D721Med (cell line): Measurements from ENCODE around the gene SHROOM4.

Experiments used
- DNase-seq: peaks from one replicate; pipeline ENCODE4 v3.0.0; 2011; ENCODE audit warnings: low spot score; ENCODE audit not compliant: insufficient read length
- FAIRE-seq: peaks from 2 replicates; lab custom pipeline; 2011; peaks lifted over from hg19 to GRCh38; lab: Jason Lieb, UNC
- TF ChIP-seq, protein P1 (sequence below): IDR thresholded peaks from 2 replicates; pipeline ENCODE4 v1.5.1; 2012; ENCODE audit warnings: mild to moderate bottlenecking, control low read depth; ENCODE audit not compliant: insufficient read depth; ENCODE audit errors: missing control alignments

SHROOM4 gene

DNA sequence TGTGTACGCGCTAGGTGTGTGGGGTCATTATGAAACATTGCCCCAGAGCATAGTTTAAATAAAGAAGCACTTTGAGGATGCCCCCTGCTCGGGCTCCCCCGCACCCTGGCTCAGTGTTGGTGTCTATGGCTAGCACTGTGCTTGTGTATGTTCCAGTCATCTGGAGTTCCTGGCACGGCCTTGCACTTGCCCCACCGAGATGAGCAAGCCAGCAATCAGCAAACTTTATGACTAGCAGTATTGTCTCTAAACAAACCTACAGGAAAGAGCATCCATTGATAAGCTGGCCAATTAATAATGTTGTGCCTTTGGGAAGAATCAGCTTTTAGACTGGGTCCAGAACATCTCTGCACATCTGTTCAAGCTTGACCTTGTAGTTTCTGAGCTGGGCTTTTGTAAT is 707 bp upstream of the SHROOM4 start:
- DNase-seq (no peak), FAIRE-seq (no peak)
- TF ChIP-seq, protein P1, sequence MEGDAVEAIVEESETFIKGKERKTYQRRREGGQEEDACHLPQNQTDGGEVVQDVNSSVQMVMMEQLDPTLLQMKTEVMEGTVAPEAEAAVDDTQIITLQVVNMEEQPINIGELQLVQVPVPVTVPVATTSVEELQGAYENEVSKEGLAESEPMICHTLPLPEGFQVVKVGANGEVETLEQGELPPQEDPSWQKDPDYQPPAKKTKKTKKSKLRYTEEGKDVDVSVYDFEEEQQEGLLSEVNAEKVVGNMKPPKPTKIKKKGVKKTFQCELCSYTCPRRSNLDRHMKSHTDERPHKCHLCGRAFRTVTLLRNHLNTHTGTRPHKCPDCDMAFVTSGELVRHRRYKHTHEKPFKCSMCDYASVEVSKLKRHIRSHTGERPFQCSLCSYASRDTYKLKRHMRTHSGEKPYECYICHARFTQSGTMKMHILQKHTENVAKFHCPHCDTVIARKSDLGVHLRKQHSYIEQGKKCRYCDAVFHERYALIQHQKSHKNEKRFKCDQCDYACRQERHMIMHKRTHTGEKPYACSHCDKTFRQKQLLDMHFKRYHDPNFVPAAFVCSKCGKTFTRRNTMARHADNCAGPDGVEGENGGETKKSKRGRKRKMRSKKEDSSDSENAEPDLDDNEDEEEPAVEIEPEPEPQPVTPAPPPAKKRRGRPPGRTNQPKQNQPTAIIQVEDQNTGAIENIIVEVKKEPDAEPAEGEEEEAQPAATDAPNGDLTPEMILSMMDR: no peak

DNA sequence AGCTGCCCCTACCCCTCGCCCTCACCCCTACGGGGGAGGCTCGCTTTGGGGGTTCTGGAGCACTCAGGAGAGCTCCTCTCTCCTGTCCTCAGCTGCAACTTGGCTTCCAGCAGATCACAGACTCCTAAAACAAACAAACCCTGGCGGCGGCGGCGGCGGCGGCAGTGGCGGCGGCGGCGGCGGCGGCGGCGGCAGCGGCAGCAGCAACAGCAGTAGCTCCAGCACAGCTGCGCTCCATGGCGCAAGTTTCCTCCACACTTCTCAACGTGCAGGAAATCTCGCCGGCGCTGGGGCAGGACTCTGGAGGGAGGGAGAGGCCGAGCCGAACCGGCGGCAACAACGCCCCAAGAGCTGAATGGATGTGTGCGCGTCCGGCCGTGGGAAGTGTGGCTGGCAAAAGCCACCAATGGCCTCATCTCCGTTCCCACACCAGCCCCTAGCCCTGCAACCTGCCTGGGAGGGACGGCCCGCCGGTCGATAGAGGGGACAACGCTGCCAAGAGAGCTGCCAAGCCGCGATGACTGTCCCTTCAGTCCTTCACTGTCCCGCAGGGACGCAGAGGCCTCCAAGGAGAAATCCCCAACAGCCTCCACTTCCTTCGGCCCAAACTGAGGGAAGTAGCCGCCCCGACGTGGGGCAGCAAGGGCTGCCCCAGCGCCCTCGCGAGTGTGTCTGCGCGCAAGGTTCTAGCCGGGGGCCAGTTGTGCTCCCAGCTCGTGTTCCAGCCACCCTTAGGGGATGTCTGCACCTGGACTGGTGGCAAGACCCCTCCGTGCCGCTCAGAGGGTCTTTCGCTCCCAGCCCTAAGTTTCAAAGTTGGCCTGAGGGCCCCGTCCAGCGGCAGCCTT is 775 bp downstream of the SHROOM4 start:
- FAIRE-seq: no peak
- TF ChIP-seq, protein P1: no peak
- DNase-seq: no peak

DNA sequence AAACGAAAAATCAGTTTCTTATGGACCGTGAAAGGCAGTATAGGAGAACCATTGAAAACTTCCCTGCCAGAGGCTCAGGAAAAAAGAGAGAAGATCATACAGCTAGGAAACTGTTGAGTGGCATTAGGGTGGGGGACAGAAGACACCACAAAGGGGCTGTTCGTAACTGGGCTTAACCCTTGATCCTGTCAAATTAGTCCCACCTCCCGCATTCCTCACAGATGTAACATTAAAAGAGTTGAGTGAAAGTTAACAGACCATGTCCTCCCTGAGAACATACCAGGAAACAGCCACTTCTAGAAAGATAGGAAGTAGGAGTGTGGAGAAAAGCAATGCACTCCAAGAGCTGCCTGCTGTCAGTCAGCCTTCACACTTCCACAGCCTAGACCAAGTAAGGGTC is 8.7 kb downstream of the SHROOM4 start:
- TF ChIP-seq, protein P1: no peak
- FAIRE-seq: no peak
- DNase-seq: no peak

DNA sequence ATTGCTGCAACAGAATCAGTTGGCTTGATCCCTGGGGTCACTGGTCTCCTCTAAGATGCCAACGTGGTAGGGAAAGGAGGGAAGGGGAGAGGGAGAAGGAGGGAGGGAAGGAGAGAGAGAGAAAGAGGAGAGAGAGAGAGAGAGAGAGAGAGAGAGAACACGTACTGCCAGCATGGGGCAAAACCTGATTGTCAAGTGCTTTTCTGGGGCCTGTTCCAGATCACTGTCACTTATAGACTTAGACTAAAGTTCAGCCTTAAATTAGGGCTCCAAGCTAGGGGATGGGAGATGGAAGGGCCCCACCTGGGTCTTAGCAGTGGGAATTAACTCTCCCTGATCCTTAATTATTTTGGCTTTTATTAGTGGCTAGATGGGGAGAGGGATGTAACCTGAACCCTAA is 12.9 kb downstream of the SHROOM4 start:
- DNase-seq (no peak), FAIRE-seq (no peak)
- TF ChIP-seq, protein P1: no peak

DNA sequence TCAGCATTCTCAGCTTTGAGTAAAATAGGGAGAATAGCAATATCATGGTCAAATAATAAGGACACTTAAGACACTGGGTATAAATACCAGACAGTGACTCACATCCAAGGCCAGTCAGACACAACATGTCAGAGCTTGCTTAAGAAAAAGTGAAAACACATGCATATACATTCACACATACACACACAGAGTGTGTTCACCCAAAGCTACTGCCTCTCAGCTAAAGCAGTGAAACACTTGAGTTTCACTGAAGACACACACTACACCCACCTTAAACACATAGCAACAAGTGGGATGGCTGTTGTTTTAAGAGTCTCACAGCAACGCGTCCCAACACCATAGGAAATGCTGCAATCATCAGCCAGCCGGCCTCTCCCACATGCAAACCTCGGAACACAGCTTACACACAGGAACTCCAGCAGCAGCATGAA is 14.4 kb downstream of the SHROOM4 start:
- DNase-seq (no peak), FAIRE-seq (no peak)
- TF ChIP-seq, protein P1: no peak

DNA sequence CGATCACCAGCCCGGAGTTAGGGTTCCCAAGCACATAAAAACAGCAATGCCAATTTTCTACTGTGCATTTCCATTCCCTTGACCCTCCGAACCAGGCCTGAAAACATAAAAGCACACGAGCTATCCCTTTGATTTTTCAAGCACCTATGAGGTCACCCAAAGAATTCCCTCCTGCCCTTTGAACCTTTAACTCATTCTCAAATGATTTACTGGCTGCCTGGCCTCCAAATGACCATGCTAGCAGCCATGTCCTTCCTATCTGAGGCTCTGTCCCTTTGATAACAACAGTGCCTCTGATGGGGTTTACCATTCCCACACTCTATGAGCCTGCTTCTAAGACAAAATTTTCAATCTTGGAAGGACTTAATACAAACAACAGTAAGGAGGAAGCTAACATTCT is 15.2 kb downstream of the SHROOM4 start:
- TF ChIP-seq, protein P1: no peak
- DNase-seq (no peak), FAIRE-seq (no peak)

DNA sequence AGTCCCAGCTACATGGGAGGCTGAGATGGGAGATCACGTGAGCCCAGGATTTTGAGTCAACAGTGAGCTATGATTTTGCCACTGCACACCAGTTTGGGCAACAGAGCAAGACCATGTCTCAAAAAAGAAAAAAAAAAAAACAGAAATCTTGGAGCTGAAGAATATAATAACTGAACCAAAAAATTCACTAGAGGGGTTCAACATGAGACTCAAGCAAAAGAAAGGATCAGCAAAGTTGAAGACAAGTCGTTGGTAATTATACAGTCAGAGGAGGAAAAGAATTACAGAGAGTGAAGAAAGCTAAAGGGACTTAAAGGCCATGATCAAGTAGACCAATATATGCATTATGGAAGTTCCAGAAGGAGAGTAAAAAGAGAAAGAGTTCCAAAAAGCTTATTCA is 26.9 kb downstream of the SHROOM4 start:
- DNase-seq: no peak
- TF ChIP-seq, protein P1: no peak
- no peak for FAIRE-seq
